ENCODE measurements around the gene SPTBN1.

The SPTBN1 gene

GRCh38 chr2:54568876-54569321 is 112.8 kb downstream of the SPTBN1 start:
- Histone ChIP-seq H3K27me3 (ENCODE audit: control insufficient read depth in 1 of 2, insufficient read depth in 2 of 2, low read length in 2 of 2) (no peaks in the 10 kb centered on the region), H3K9ac (ENCODE audit: low read depth in 1 of 2, low read length in 2 of 2) (peak overlapping the region in 1 of 2 donors; percentile 69), H3K27ac (ENCODE audit: low read depth, low read length) (peak overlapping the region; percentile 61), H3K4me1 (ENCODE audit: control insufficient read depth in 1 of 2, insufficient read depth in 2 of 2, low read length in 2 of 2) (peaks cover 81 to 83% of the 10 kb centered on the region in 2 donors), H3K4me3 (ENCODE audit: low read depth in 1 of 2, low read length in 2 of 2) (peak overlapping the region; percentile 30 to 50), H3K9me3 (ENCODE audit: control insufficient read depth in 1 of 2, low read length in 2 of 2) (no peaks in the 10 kb centered on the region), H3K36me3 (ENCODE audit: control insufficient read depth in 1 of 2, insufficient read depth in 2 of 2, low read length in 2 of 2) (no peaks in the 10 kb centered on the region)

GRCh38 chr2:54569745-54570301 is 113.7 kb downstream of the SPTBN1 start:
- Histone ChIP-seq H3K4me1 (ENCODE audit: control insufficient read depth in 1 of 2, insufficient read depth in 2 of 2, low read length in 2 of 2) (peaks cover 82 to 87% of the 10 kb centered on the region in 2 donors), H3K4me3 (ENCODE audit: low read depth in 1 of 2, low read length in 2 of 2) (peak overlapping the region; percentile 28 to 50)

GRCh38 chr2:54570321-54570855 is 114.3 kb downstream of the SPTBN1 start:
- Histone ChIP-seq H3K9ac (ENCODE audit: low read depth in 1 of 2, low read length in 2 of 2) (peak overlapping the region; percentile 4 to 69), H3K27me3 (ENCODE audit: control insufficient read depth in 1 of 2, insufficient read depth in 2 of 2, low read length in 2 of 2) (no peaks in the 10 kb centered on the region), H3K4me1 (ENCODE audit: control insufficient read depth in 1 of 2, insufficient read depth in 2 of 2, low read length in 2 of 2) (peaks cover 82 to 87% of the 10 kb centered on the region in 2 donors), H3K4me3 (ENCODE audit: low read depth in 1 of 2, low read length in 2 of 2) (peak overlapping the region in 1 of 2 donors; percentile 28), H3K27ac (ENCODE audit: low read depth, low read length) (peak overlapping the region; percentile 48), H3K9me3 (ENCODE audit: control insufficient read depth in 1 of 2, low read length in 2 of 2) (no peaks in the 10 kb centered on the region), H3K36me3 (ENCODE audit: control insufficient read depth in 1 of 2, insufficient read depth in 2 of 2, low read length in 2 of 2) (no peaks in the 10 kb centered on the region)

More at GRCh38 chr2:54569745-54570301, 113.7 kb downstream of the SPTBN1 start:
- Histone ChIP-seq H3K27me3 (ENCODE audit: control insufficient read depth in 1 of 2, insufficient read depth in 2 of 2, low read length in 2 of 2) (no peaks in the 10 kb centered on the region), H3K36me3 (ENCODE audit: control insufficient read depth in 1 of 2, insufficient read depth in 2 of 2, low read length in 2 of 2) (no peaks in the 10 kb centered on the region), H3K9ac (ENCODE audit: low read depth in 1 of 2, low read length in 2 of 2) (peak overlapping the region; percentile 45 to 69), H3K9me3 (ENCODE audit: control insufficient read depth in 1 of 2, low read length in 2 of 2) (no peaks in the 10 kb centered on the region), H3K27ac (ENCODE audit: low read depth, low read length) (peak overlapping the region; percentile 72)

GRCh38 chr2:54570925-54571694 is 115.0 kb downstream of the SPTBN1 start:
- Histone ChIP-seq H3K27me3 (ENCODE audit: control insufficient read depth in 1 of 2, insufficient read depth in 2 of 2, low read length in 2 of 2) (no peaks in the 10 kb centered on the region), H3K4me1 (ENCODE audit: control insufficient read depth in 1 of 2, insufficient read depth in 2 of 2, low read length in 2 of 2) (peaks cover 86 to 88% of the 10 kb centered on the region in 2 donors), H3K4me3 (ENCODE audit: low read depth in 1 of 2, low read length in 2 of 2) (peak overlapping the region in 1 of 2 donors; percentile 7), H3K36me3 (ENCODE audit: control insufficient read depth in 1 of 2, insufficient read depth in 2 of 2, low read length in 2 of 2) (no peaks in the 10 kb centered on the region), H3K9me3 (ENCODE audit: control insufficient read depth in 1 of 2, low read length in 2 of 2) (no peaks in the 10 kb centered on the region), H3K27ac (ENCODE audit: low read depth, low read length) (peak overlapping the region; percentile 90), H3K9ac (ENCODE audit: low read depth in 1 of 2, low read length in 2 of 2) (peak overlapping the region; percentile 34 to 64)

GRCh38 chr2:54572262-54572635 is 116.1 kb downstream of the SPTBN1 start:
- Histone ChIP-seq H3K4me1 (ENCODE audit: control insufficient read depth in 1 of 2, insufficient read depth in 2 of 2, low read length in 2 of 2) (peaks cover 88 to 94% of the 10 kb centered on the region in 2 donors), H3K9me3 (ENCODE audit: control insufficient read depth in 1 of 2, low read length in 2 of 2) (no peaks in the 10 kb centered on the region), H3K27me3 (ENCODE audit: control insufficient read depth in 1 of 2, insufficient read depth in 2 of 2, low read length in 2 of 2) (no peaks in the 10 kb centered on the region), H3K4me3 (ENCODE audit: low read depth in 1 of 2, low read length in 2 of 2) (peak overlapping the region in 1 of 2 donors; percentile 46), H3K9ac (ENCODE audit: low read depth in 1 of 2, low read length in 2 of 2) (peak overlapping the region; percentile 55 to 64), H3K36me3 (ENCODE audit: control insufficient read depth in 1 of 2, insufficient read depth in 2 of 2, low read length in 2 of 2) (peaks cover 0 to 5% of the 10 kb centered on the region in 2 donors), H3K27ac (ENCODE audit: low read depth, low read length) (peak overlapping the region; percentile 90)

GRCh38 chr2:54572636-54573536 is 116.8 kb downstream of the SPTBN1 start:
- peak overlapping the region; percentile 90 for H3K27ac ChIP-seq (ENCODE audit: low read depth, low read length)

GRCh38 chr2:54573537-54573919 is 117.4 kb downstream of the SPTBN1 start:
- peaks cover 94 to 96% of the 10 kb centered on the region in 2 donors for H3K4me1 ChIP-seq (ENCODE audit: control insufficient read depth in 1 of 2, insufficient read depth in 2 of 2, low read length in 2 of 2)
- H3K36me3 ChIP-seq (ENCODE audit: control insufficient read depth in 1 of 2, insufficient read depth in 2 of 2, low read length in 2 of 2): peaks cover 0 to 6% of the 10 kb centered on the region in 2 donors
- no peaks in the 10 kb centered on the region for H3K9me3 ChIP-seq (ENCODE audit: control insufficient read depth in 1 of 2, low read length in 2 of 2)
- H3K27ac ChIP-seq (ENCODE audit: low read depth, low read length): peak overlapping the region; percentile 90
- H3K4me3 ChIP-seq (ENCODE audit: low read depth in 1 of 2, low read length in 2 of 2): peak overlapping the region; percentile 31 to 41
- peak overlapping the region; percentile 9 to 64 for H3K9ac ChIP-seq (ENCODE audit: low read depth in 1 of 2, low read length in 2 of 2)
- H3K27me3 ChIP-seq (ENCODE audit: control insufficient read depth in 1 of 2, insufficient read depth in 2 of 2, low read length in 2 of 2): no peaks in the 10 kb centered on the region

More at GRCh38 chr2:54572636-54573536, 116.8 kb downstream of the SPTBN1 start:
- H3K9ac ChIP-seq (ENCODE audit: low read depth in 1 of 2, low read length in 2 of 2): peak overlapping the region; percentile 55 to 64
- peaks cover 0 to 6% of the 10 kb centered on the region in 2 donors for H3K36me3 ChIP-seq (ENCODE audit: control insufficient read depth in 1 of 2, insufficient read depth in 2 of 2, low read length in 2 of 2)
- H3K4me1 ChIP-seq (ENCODE audit: control insufficient read depth in 1 of 2, insufficient read depth in 2 of 2, low read length in 2 of 2): peaks cover 92 to 96% of the 10 kb centered on the region in 2 donors
- peak overlapping the region; percentile 41 to 46 for H3K4me3 ChIP-seq (ENCODE audit: low read depth in 1 of 2, low read length in 2 of 2)
- no peaks in the 10 kb centered on the region for H3K27me3 ChIP-seq (ENCODE audit: control insufficient read depth in 1 of 2, insufficient read depth in 2 of 2, low read length in 2 of 2)
- H3K9me3 ChIP-seq (ENCODE audit: control insufficient read depth in 1 of 2, low read length in 2 of 2): no peaks in the 10 kb centered on the region

- peaks cover 95 to 96% of the 10 kb centered on the region in 2 donors for H3K4me1 ChIP-seq (ENCODE audit: control insufficient read depth in 1 of 2, insufficient read depth in 2 of 2, low read length in 2 of 2)
- H3K9me3 ChIP-seq (ENCODE audit: control insufficient read depth in 1 of 2, low read length in 2 of 2): no peaks in the 10 kb centered on the region
- H3K27me3 ChIP-seq (ENCODE audit: control insufficient read depth in 1 of 2, insufficient read depth in 2 of 2, low read length in 2 of 2): no peaks in the 10 kb centered on the region
- H3K36me3 ChIP-seq (ENCODE audit: control insufficient read depth in 1 of 2, insufficient read depth in 2 of 2, low read length in 2 of 2): peaks cover 0 to 6% of the 10 kb centered on the region in 2 donors
- peak overlapping the region; percentile 41 to 64 for H3K9ac ChIP-seq (ENCODE audit: low read depth in 1 of 2, low read length in 2 of 2)
- H3K4me3 ChIP-seq (ENCODE audit: low read depth in 1 of 2, low read length in 2 of 2): peak overlapping the region; percentile 31 to 41
- peak overlapping the region; percentile 90 for H3K27ac ChIP-seq (ENCODE audit: low read depth, low read length)
Observed at GRCh38 chr2:54574107-54574859, 118.2 kb downstream of the SPTBN1 start.

- Histone ChIP-seq H3K27me3 (ENCODE audit: control insufficient read depth in 1 of 2, insufficient read depth in 2 of 2, low read length in 2 of 2) (no peaks in the 10 kb centered on the region), H3K4me3 (ENCODE audit: low read depth in 1 of 2, low read length in 2 of 2) (no peak overlapping the region), H3K9me3 (ENCODE audit: control insufficient read depth in 1 of 2, low read length in 2 of 2) (no peaks in the 10 kb centered on the region), H3K36me3 (ENCODE audit: control insufficient read depth in 1 of 2, insufficient read depth in 2 of 2, low read length in 2 of 2) (peaks cover 0 to 6% of the 10 kb centered on the region in 2 donors), H3K4me1 (ENCODE audit: control insufficient read depth in 1 of 2, insufficient read depth in 2 of 2, low read length in 2 of 2) (peaks cover 95 to 96% of the 10 kb centered on the region in 2 donors), H3K27ac (ENCODE audit: low read depth, low read length) (peak overlapping the region; percentile 90), H3K9ac (ENCODE audit: low read depth in 1 of 2, low read length in 2 of 2) (peak overlapping the region; percentile 41 to 64)
Observed at GRCh38 chr2:54574860-54575247, 118.7 kb downstream of the SPTBN1 start.

Measured in duodenal mucosa (tissue), 2 donors.